ENCODE data around the gene SLC22A14.

SLC22A14 gene

GRCh38 chr3:38365469-38366062, 83.5 kb downstream of the SLC22A14 start:
- TF ChIP-seq CTCF (IDR thresholded peaks at IDR 0.05; ENCODE audit: low read depth, low read length) (no peak), MAX (IDR thresholded peaks at IDR 0.05; ENCODE audit: low read depth, low read length) (no peak), POLR2A (IDR thresholded peaks at IDR 0.05; ENCODE audit: extremely low read depth, insufficient read length) (no peak), MYC (IDR thresholded peaks at IDR 0.05; ENCODE audit: low read depth, low read length) (no peak)
- DNase-seq (ENCODE audit: low read depth): no peak
- no peak overlapping the region for H3K4me3 ChIP-seq (ENCODE audit: low read depth, low read length)

- H3K4me3 ChIP-seq (ENCODE audit: low read depth, low read length): no peak overlapping the region
- TF ChIP-seq CTCF (IDR thresholded peaks at IDR 0.05; ENCODE audit: low read depth, low read length) (no peak), POLR2A (IDR thresholded peaks at IDR 0.05; ENCODE audit: extremely low read depth, insufficient read length) (no peak), MAX (IDR thresholded peaks at IDR 0.05; ENCODE audit: low read depth, low read length) (no peak), MYC (IDR thresholded peaks at IDR 0.05; ENCODE audit: low read depth, low read length) (no peak)
- DNase-seq (ENCODE audit: low read depth): no peak
These were observed 84.0 kb downstream of the SLC22A14 start for GRCh38 chr3:38366082-38366481.

GRCh38 chr3:38367779-38368178, 85.7 kb downstream of the SLC22A14 start:
- H3K4me3 ChIP-seq (ENCODE audit: low read depth, low read length): no peak overlapping the region
- no peak for DNase-seq (ENCODE audit: low read depth)
- TF ChIP-seq MYC (IDR thresholded peaks at IDR 0.05; ENCODE audit: low read depth, low read length) (no peak), POLR2A (IDR thresholded peaks at IDR 0.05; ENCODE audit: extremely low read depth, insufficient read length) (no peak), MAX (IDR thresholded peaks at IDR 0.05; ENCODE audit: low read depth, low read length) (no peak), CTCF (IDR thresholded peaks at IDR 0.05; ENCODE audit: low read depth, low read length) (no peak)
